ENCODE measurements around the gene RABGAP1L.

DNA sequence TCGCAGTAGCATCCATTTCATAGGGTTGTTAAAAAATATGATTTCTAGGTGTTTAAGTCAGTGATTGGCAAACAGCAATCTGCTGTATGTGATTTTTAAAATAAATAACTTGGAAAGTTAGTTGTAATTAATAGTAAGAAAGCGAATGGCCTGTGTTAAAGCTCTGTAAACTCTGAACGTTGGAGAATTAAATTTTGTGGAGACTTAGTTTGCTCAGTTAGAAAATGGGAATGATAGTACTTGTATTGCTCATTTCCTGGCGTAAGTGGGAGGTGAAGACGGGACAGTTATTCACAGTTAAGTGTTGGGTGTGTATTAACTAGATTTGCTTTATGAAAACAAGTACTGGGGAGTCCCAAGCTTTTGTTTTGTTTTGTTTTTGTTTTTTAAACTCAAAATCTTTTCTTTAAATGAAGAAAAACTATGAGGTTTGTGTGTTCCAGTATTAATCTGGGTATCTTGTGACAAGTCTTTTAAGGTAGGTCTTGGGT lies 841.4 kb downstream of the RABGAP1L start:
- TF ChIP-seq POLR2A (IDR thresholded peaks at IDR 0.05): no peak
- TF ChIP-seq, protein P1, sequence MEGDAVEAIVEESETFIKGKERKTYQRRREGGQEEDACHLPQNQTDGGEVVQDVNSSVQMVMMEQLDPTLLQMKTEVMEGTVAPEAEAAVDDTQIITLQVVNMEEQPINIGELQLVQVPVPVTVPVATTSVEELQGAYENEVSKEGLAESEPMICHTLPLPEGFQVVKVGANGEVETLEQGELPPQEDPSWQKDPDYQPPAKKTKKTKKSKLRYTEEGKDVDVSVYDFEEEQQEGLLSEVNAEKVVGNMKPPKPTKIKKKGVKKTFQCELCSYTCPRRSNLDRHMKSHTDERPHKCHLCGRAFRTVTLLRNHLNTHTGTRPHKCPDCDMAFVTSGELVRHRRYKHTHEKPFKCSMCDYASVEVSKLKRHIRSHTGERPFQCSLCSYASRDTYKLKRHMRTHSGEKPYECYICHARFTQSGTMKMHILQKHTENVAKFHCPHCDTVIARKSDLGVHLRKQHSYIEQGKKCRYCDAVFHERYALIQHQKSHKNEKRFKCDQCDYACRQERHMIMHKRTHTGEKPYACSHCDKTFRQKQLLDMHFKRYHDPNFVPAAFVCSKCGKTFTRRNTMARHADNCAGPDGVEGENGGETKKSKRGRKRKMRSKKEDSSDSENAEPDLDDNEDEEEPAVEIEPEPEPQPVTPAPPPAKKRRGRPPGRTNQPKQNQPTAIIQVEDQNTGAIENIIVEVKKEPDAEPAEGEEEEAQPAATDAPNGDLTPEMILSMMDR (IDR thresholded peaks at IDR 0.05 in 8 of 11, conservative IDR thresholded peaks at IDR 0.05 in 3 of 11): no peak

Data from spleen (tissue), 7 donors.